A673 (cell line): ENCODE data around the gene ZNF281. TPM values are rescaled to one million over a fixed set of nuclear protein-coding genes. Genes with fewer than 3 reads are reported as not detected.
"Not testable (repeated sequence)": the region's sequence is repeated elsewhere in the genome, so short reads cannot be mapped to it uniquely, and the experiment has no call there.

ENCODE experiments used
- BruUV-seq: library from RNA; stranded (reverse); fragments of 400-500 nt; replicated peaks from 2 replicates; lab custom pipeline; 2021; lab: Mats Ljungman, UMichigan
- CTCF ChIA-PET: fragments of 300-600 bp; sonication (Branson Sonifier 250); formaldehyde crosslinking; loops from one replicate; lab custom pipeline; 2022; ENCODE audit warnings: antibody characterized with exemption; lab: Charles Lee
- POLR2A ChIA-PET: fragments of 300-600 bp; sonication (Branson Sonifier 250); formaldehyde crosslinking; loops from one replicate; lab custom pipeline; 2022; ENCODE audit warnings: antibody characterized with exemption; ENCODE audit not compliant: low non-redundant PET; lab: Charles Lee
- DNase-seq: peaks from one replicate; pipeline ENCODE4 v3.0.0-alpha.2; 2015; ENCODE audit warnings: low spot score
- H3K27ac ChIP-seq: fragments of 200-600 bp; sonication (generic); 2 replicates; pipeline ENCODE4 v1.5.1; 2016; ENCODE audit warnings: mixed run types, low read depth, mild to moderate bottlenecking, mixed read lengths, antibody characterized with exemption, low read length; ENCODE audit not compliant: poor library complexity, severe bottlenecking
- H3K27me3 ChIP-seq: fragments of 200-600 bp; sonication (generic); replicated peaks from 2 replicates; pipeline ENCODE4 v1.6.1; 2017; ENCODE audit warnings: mixed run types, low read depth, mild to moderate bottlenecking, mixed read lengths, antibody characterized with exemption, low read length; ENCODE audit not compliant: insufficient read depth, poor library complexity
- H3K36me3 ChIP-seq: fragments of 200-600 bp; sonication (generic); 2 replicates; pipeline ENCODE4 v1.6.1; 2016; ENCODE audit warnings: mixed run types, mild to moderate bottlenecking, mixed read lengths, antibody characterized with exemption, low read length; ENCODE audit not compliant: insufficient read depth, poor library complexity, severe bottlenecking
- H3K4me1 ChIP-seq: fragments of 200-600 bp; sonication (generic); 2 replicates; pipeline ENCODE4 v1.6.1; 2017; ENCODE audit warnings: mixed run types, mild to moderate bottlenecking, mixed read lengths, antibody characterized with exemption, low read length; ENCODE audit not compliant: insufficient read depth, poor library complexity, severe bottlenecking
- H3K4me3 ChIP-seq: fragments of 200-600 bp; sonication (generic); 2 replicates; pipeline ENCODE4 v1.5.1; 2016; ENCODE audit warnings: low read depth, mixed run types, mild to moderate bottlenecking, mixed read lengths, low read length; ENCODE audit not compliant: poor library complexity, severe bottlenecking
- H3K9me3 ChIP-seq: fragments of 200-600 bp; sonication (generic); 2 replicates; pipeline ENCODE4 v1.6.1; 2016; ENCODE audit warnings: mixed run types, low read depth, mild to moderate bottlenecking, mixed read lengths, antibody characterized with exemption, low read length; ENCODE audit not compliant: poor library complexity, severe bottlenecking
- CTCF ChIP-seq: fragments of 300-800, 200-600 bp; sonication (generic); conservative IDR thresholded peaks from 2 replicates; pipeline ENCODE4 v1.5.1; 2017; ENCODE audit warnings: low read depth, mild to moderate bottlenecking, antibody characterized with exemption, low read length, moderate library complexity, mixed read lengths
- EZH2 ChIP-seq: fragments of 200-600 bp; sonication (generic); IDR thresholded peaks from 2 replicates; pipeline ENCODE4 v1.6.1; 2017; ENCODE audit warnings: borderline replicate concordance, low read depth, mild to moderate bottlenecking, mixed read lengths, antibody characterized with exemption, low read length; ENCODE audit not compliant: poor library complexity, severe bottlenecking
- intact Hi-C: fragments of 100-400 bp; cut with micrococcal nuclease; formaldehyde crosslinking; loops from one replicate; pipeline ENCODE4 v1.10.0; 2022; ENCODE audit not compliant: unreplicated experiment
- total RNA-seq: library from RNA; stranded (reverse); gene quantifications from 2 replicates; pipeline ENCODE4 v1.2.3, GENCODE V29; 2021

The ZNF281 gene
- total RNA-seq, 1 experiment from 2014 or later = 24.3 TPM

DNA sequence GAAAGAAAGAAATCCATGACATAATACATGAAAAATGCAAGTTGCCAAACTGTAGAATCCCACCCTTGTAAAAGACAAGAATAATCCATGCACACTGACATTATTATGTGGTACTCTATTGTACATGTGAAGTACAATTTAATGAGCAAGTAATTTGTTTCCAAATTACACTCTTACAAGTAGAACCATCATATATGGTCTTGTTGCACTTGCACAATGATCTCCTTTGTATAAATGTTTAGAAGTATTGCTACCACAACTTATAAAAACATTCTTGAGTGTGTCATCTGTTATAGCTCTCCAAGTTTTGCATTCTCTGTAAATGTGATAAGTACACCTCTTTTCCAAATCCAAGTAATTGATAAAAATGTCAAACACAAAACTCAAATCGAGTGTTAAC is 29.1 kb upstream of the ZNF281 start:
- Histone ChIP-seq H3K27me3 (no peaks in the 10 kb centered on the region), H3K27ac (no peak overlapping the region), H3K9me3 (no peaks in the 10 kb centered on the region), H3K4me3 (no peak overlapping the region), H3K4me1 (no peaks in the 10 kb centered on the region), H3K36me3 (no peaks in the 10 kb centered on the region)
- ChIA-PET CTCF (no interaction called here), POLR2A (no interaction called here)
- no TSS peak for BruUV-seq
- DNase-seq = no peak
- TF ChIP-seq EZH2 = no peak
- intact Hi-C loops = no loop called here

DNA sequence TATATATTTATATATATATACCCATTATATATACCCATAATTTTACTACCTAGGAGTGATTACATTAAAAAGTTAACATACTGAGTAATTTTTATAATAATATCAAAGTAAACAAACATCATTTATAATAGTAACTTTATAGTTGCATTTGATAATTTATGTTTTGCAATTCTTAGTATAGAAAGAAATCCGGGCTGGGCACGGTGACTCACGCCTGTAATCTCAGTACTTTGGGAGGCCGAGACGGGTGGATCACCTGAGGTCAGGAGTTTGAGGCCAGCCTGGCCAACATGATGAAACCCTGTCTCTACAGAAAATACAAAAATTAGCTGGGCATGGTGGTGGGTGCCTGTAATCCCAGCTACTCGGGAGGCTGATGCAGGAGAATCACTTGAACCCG is 28.6 kb upstream of the ZNF281 start:
- H3K36me3 ChIP-seq, H3K4me3 ChIP-seq, CTCF ChIA-PET, H3K9me3 ChIP-seq, POLR2A ChIA-PET, H3K27ac ChIP-seq, H3K27me3 ChIP-seq, BruUV-seq, DNase-seq, H3K4me1 ChIP-seq, intact Hi-C loops: not testable (repeated sequence)

DNA sequence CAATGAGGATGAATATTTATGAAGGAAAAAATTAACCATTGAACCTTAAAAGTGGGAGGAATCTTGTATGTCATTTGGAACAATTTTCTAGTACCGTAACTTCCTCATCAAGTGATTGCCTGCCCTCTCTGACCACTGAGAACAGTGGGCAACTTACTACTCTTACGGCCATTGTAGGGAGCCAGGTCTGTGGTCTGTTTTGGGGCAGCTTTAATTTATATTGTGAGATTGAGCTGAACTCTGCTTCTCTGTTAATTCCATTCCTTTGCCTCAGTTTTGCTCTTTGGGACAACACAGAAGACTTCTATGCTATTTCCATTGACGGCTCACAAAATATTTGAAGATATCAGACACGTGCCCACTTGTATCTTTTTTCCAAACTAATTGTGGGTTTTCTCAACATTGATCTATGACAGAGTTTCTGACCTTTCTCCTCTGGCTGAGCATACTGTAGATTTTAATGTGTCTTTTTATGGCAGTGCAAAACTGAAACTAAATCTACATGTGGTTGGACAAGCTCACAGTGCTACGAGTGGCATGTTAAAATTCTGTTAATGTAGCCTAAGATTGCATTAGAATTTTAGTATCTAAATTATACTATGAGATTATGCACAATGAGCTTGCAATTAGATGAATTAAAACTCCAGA is 27.8 kb upstream of the ZNF281 start:
- intact Hi-C loops = no loop called here
- TF ChIP-seq CTCF (no peak), EZH2 (no peak)
- no TSS peak for BruUV-seq
- ChIA-PET CTCF (no interaction called here), POLR2A (no interaction called here)
- H3K27me3 ChIP-seq = no peaks in the 10 kb centered on the region
- H3K4me3 ChIP-seq = no peak overlapping the region
- H3K27ac ChIP-seq = no peak overlapping the region
- H3K9me3 ChIP-seq = no peaks in the 10 kb centered on the region
- no peaks in the 10 kb centered on the region for H3K4me1 ChIP-seq
- no peak for DNase-seq
- no peaks in the 10 kb centered on the region for H3K36me3 ChIP-seq

- POLR2A ChIA-PET = no interaction called here
- no peak for DNase-seq
- CTCF ChIA-PET = no interaction called here
These were observed 27.3 kb upstream of the ZNF281 start for GRCh38 chr1:200437088-200437487.

More at GRCh38 chr1:200437088-200437487, 27.3 kb upstream of the ZNF281 start:
- Histone ChIP-seq H3K36me3 (no peaks in the 10 kb centered on the region), H3K4me3 (no peak overlapping the region), H3K9me3 (no peaks in the 10 kb centered on the region), H3K27ac (no peak overlapping the region), H3K4me1 (no peaks in the 10 kb centered on the region), H3K27me3 (no peaks in the 10 kb centered on the region)
- no TSS peak for BruUV-seq
- intact Hi-C loops = no loop called here
- TF ChIP-seq EZH2 (no peak), CTCF (no peak)
